RPMI7951 (cell line): ENCODE results near the gene TBCEL. TPM values are rescaled to one million over a fixed set of nuclear protein-coding genes. Genes with fewer than 3 reads are reported as not detected.

Source experiments
- DNase-seq: peaks from one replicate; pipeline ENCODE4 v3.0.0-alpha.2; 2012; ENCODE audit warnings: low read depth
- total RNA-seq: library from RNA; depleted of rRNA; stranded (reverse); fragments of >200 nt; shearing (Covaris generic); gene quantifications from 2 replicates; pipeline ENCODE4 v1.2.3, GENCODE V29; 2014; rRNA removed

Gene TBCEL
- total RNA-seq, 1 experiment from 2014 or later, result 10.6 TPM

- no peak for DNase-seq
Observed at GRCh38 chr11:121138259-121138658, 114.4 kb downstream of the TBCEL start.

GRCh38 chr11:121140369-121140768, 116.5 kb downstream of the TBCEL start:
- no peak for DNase-seq

Other genes starting within 250 kb of the TBCEL start
- 0.12 TPM in 1 of 2 replicates, not detected in the other for gene TECTA, start 77.1 kb downstream of the TBCEL start, total RNA-seq